Psoas muscle (tissue), 8 donors: ENCODE results near the gene RARB. TPM values are rescaled to one million over a fixed set of nuclear protein-coding genes. Genes with fewer than 3 reads are reported as not detected.

ENCODE experiments used
- ATAC-seq, 4 donors: fragments of 200-7000 bp; cut with Tn5 transposase; one replicate each; pipeline ENCODE4 v1.9.1; 2020; ENCODE audit warnings: moderate library complexity in 3 of 4, mild to moderate bottlenecking in 2 of 4
- DNase-seq, 2 donors: peaks; one replicate each; pipeline ENCODE4 v3.0.0-alpha.2; 2020
- H3K27ac ChIP-seq: fragments of 200-600 bp; one replicate; pipeline ENCODE4 v1.8.0; 2022
- H3K27me3 ChIP-seq, 3 donors: fragments of 200-600 bp in 1 of 3; one replicate each; pipeline versions ENCODE4 v1.6.1 to v1.8.0; 2013 to 2022; ENCODE audit warnings: low read length in 2 of 3, mild to moderate bottlenecking in 2 of 3, moderate library complexity in 1 of 3; ENCODE audit not compliant: insufficient read depth in 3 of 3
- H3K36me3 ChIP-seq, 2 donors: fragments of 200-600 bp in 1 of 2; one replicate each; pipeline versions ENCODE4 v1.6.1 to v1.8.0; 2013 to 2022; ENCODE audit warnings: low read depth in 1 of 2, mild to moderate bottlenecking in 1 of 2, moderate library complexity in 1 of 2; ENCODE audit not compliant: insufficient read depth in 1 of 2
- H3K4me1 ChIP-seq: fragments of 200-600 bp; one replicate; pipeline ENCODE4 v1.8.0; 2022
- H3K4me3 ChIP-seq: fragments of 200-600 bp; one replicate; pipeline ENCODE4 v1.8.0; 2022; ENCODE audit warnings: mild to moderate bottlenecking
- H3K9me3 ChIP-seq: fragments of 200-600 bp; one replicate; pipeline ENCODE4 v1.8.0; 2022
- CTCF ChIP-seq: fragments of 200-600 bp; IDR thresholded peaks from one replicate; pipeline ENCODE4 v1.8.0; 2022; ENCODE audit warnings: antibody characterized with exemption
- WGBS, 3 donors: extraction: QIAGEN DNeasy Blood & Tissue Kit; methylation state at CpG; one replicate each; pipeline versions ENCODE4 v1.1.6 to v1.1.7; 2013; 5-methylcytosine and 5-hydroxymethylcytosine counted together
- intact Hi-C, 2 donors: fragments of 100-400 bp; cut with DNase I; formaldehyde crosslinking; loops; one replicate each; pipeline versions ENCODE4 v1.11.0 to v1.14.2; 2022
- polyA plus RNA-seq, 3 donors: library from polyadenylated mRNA; stranded (reverse); fragments of 200-250 nt; gene quantifications; one replicate each; pipeline ENCODE4 v1.2.3, GENCODE V29; 2013
- total RNA-seq, 4 donors: library from RNA; stranded (reverse); fragmentation: NEBNext Ultra II Directional in 2 of 4; extraction: Animal tissue kit (Norgen Biotek cat#: 25700) in 2 of 4; gene quantifications; one replicate each; pipeline versions ENCODE4 v1.2.1 to v1.2.4, GENCODE V29; 2021 to 2023
- donor health status: healthy with polysubstance abuse.
- donor health status: DM: no; HTN: no; CAD: no; lungs with moderate emphysema.
- donor health status: Bipolar disorder and iron deficiency.
- donor health status: healthy.
- donor health status: DM: yes; HTN: yes; CAD: no.
- donor health status: DM: no; HTN: no; CAD: no.
- donor health status: DM: no; HTN: no; CAD: no.
- donor health status: DM: yes; HTN: yes; CAD: no.

RARB gene
- total and polyA plus RNA-seq, 7 donors = 1.1 to 5.4 (median 1.9) TPM

DNA sequence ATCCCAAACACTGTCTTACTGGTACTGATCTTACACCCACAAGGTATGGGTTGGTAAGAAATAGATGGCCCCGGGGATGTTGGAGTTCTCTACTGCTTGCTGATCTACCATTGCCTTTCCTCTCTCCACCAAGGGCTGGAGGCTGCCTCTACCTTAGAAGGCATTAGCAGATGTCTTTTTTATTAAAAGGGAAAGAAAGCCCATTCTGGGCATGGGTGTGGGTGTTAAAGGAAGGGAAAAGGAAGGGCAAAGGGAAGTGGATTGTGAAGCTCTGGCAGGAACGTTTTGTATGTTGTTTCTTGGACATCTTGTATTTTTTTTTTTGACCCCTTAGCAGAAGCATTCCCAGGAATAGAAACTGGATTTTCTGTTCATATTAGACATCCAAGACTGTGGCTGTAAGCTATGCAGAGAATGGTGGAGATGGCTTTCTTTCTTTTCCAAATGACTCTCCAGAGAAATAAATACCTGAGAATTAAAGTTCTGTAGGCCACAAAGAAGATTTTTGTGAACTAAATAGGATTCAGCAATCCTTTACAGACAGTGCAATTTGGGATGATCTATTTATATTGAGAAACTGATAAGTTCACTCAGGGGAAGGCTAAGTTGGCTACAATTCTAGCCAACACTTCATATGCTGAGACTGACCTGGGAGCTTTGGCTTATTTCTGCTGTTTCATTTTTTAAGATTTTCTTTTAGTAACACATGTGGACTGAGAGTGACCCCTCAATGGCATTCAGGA is 127.8 kb downstream of the RARB start:
- Histone ChIP-seq H3K36me3 (no peaks in the 10 kb centered on the region), H3K27ac (no peak overlapping the region), H3K4me1 (peaks cover 7% of the 10 kb centered on the region), H3K9me3 (no peaks in the 10 kb centered on the region), H3K27me3 (peaks cover 0 to 4% (median 0%) of the 10 kb centered on the region in 3 donors), H3K4me3 (no peak overlapping the region)
- 42 to 57% (median 47%) methylated on average over 2 of the region's 2 CpGs for WGBS, 3 donors
- intact Hi-C loops = no loop called here
- TF ChIP-seq CTCF = no peak
- no peak for ATAC-seq
- no peak for DNase-seq

- intact Hi-C loops = no loop called here
- 17 to 19% (median 19%) methylated on average over 1 of the region's 1 CpG for WGBS, 3 donors
- H3K4me3 ChIP-seq = no peak overlapping the region
- H3K27me3 ChIP-seq = peaks cover 0 to 4% (median 0%) of the 10 kb centered on the region in 3 donors
- DNase-seq (no peak), ATAC-seq (peak in 2 of 4 donors; percentile 55 to 56)
- H3K36me3 ChIP-seq = no peaks in the 10 kb centered on the region
- no peak for TF ChIP-seq CTCF
- H3K9me3 ChIP-seq = no peaks in the 10 kb centered on the region
- no peak overlapping the region for H3K27ac ChIP-seq
- H3K4me1 ChIP-seq = peaks cover 7% of the 10 kb centered on the region
Measured at GRCh38 chr3:25556447-25556846, 128.4 kb downstream of the RARB start.

DNA sequence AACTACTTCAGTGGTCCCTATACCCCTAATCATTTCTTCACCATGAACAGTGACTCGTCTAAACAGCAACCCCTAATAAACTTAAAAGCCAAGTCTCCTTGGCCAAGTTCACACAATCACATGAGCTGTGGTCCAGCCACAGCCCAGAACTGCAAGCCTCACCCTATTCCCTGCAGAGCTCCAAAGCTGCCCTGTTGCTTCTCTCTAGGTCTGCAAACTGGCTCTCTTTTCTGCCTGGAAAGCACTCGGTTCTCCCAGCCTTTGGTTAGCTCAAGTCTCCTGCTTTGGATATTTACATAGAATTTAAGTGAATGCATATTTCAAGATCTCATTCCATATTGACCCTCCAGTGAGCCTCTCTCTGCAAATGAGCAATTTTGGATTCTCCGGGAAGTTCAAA is 129.6 kb downstream of the RARB start:
- no peaks in the 10 kb centered on the region for H3K9me3 ChIP-seq
- ATAC-seq = no peak
- no peak for DNase-seq
- no peak overlapping the region for H3K27ac ChIP-seq
- H3K4me3 ChIP-seq = no peak overlapping the region
- intact Hi-C loops = no loop called here
- H3K4me1 ChIP-seq = peaks cover 7% of the 10 kb centered on the region
- H3K27me3 ChIP-seq = peaks cover 0 to 4% (median 0%) of the 10 kb centered on the region in 3 donors
- H3K36me3 ChIP-seq = no peaks in the 10 kb centered on the region
- TF ChIP-seq CTCF = no peak
- 71 to 79% (median 77%) methylated on average over 3 of the region's 3 CpGs for WGBS, 3 donors

DNA sequence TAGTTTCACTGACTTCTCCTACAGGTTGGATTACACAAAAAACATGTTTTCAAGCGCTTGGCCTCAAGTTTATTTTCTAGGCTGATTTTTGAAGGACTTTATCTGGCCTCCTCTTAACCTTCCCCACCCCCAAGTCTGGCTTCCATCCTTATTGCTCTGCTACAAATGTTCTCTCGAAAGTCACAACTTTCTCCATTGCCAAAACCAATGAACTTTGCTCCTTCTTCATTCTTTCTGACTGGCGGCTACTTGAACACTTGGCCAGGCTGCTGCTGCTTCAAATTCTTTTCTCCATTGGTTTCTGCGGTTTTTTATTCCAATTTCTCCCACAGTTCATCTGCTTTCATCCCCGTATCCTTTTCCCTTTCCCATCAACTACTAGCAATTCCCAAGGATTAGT is 130.1 kb downstream of the RARB start:
- no peak for TF ChIP-seq CTCF
- no peak overlapping the region for H3K4me3 ChIP-seq
- H3K4me1 ChIP-seq = peaks cover 7% of the 10 kb centered on the region
- intact Hi-C loops = no loop called here
- no peaks in the 10 kb centered on the region for H3K36me3 ChIP-seq
- H3K27ac ChIP-seq = no peak overlapping the region
- DNase-seq (no peak), ATAC-seq (no peak)
- H3K9me3 ChIP-seq = no peaks in the 10 kb centered on the region
- peaks cover 0 to 4% (median 0%) of the 10 kb centered on the region in 3 donors for H3K27me3 ChIP-seq
- 70 to 76% (median 71%) methylated on average over 5 of the region's 5 CpGs for WGBS, 3 donors

DNA sequence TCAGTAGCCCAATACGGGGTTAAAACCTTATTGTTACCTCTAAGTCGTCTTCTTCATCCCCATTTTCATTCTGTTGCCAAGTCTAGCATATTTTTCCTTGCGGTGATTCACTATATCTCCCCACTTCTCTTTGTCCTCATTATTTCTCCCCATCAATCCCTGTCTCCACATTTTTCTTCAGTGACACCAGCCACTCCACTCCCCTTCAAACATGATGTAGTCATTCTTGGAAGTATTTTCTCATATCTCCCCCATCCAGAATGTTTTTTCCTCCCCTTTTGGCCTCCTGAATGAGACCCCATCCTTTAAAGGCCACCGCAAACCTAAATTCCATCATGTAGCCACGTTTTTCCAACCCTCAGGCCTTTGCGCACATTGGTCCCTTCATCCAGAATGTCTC is 130.7 kb downstream of the RARB start:
- intact Hi-C loops = no loop called here
- H3K9me3 ChIP-seq = no peaks in the 10 kb centered on the region
- ATAC-seq (no peak), DNase-seq (no peak)
- H3K4me1 ChIP-seq = peaks cover 7% of the 10 kb centered on the region
- no peak for TF ChIP-seq CTCF
- peaks cover 0 to 4% (median 0%) of the 10 kb centered on the region in 3 donors for H3K27me3 ChIP-seq
- no peaks in the 10 kb centered on the region for H3K36me3 ChIP-seq
- no peak overlapping the region for H3K4me3 ChIP-seq
- H3K27ac ChIP-seq = no peak overlapping the region
- 84 to 87% (median 86%) methylated on average over 6 of the region's 6 CpGs for WGBS, 3 donors
